HG03045 (cell line): ENCODE measurements around the gene RECK.
"Not testable (repeated sequence)": the region's sequence is repeated elsewhere in the genome, so short reads cannot be mapped to it uniquely, and the experiment has no call there.

Experiments
- ATAC-seq: cut with Tn5 transposase; IDR thresholded peaks from one replicate; pipeline ENCODE4 v1.9.1; 2021; ENCODE audit warnings: mild to moderate bottlenecking, moderate library complexity; ENCODE audit not compliant: unreplicated experiment

The RECK gene

DNA sequence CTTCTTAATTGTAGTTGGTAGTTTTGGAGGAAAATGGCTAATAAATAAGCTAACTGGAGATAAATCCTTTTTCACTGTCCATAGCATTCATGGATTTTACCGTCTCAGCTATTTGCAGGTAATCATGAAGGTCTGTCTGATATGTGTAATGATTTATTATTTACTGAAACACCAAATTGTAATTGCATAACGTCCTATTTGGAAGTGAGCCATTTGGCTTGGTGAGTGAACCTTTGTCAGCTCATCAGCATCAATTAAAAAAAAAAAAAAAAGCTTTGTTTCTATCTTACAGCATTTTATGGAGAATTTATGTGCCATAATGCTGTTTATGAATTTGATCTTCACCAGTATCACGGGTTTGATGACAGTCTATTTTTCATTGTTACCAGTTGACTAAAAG, 20.2 kb downstream of the RECK start:
- no peak for ATAC-seq

DNA sequence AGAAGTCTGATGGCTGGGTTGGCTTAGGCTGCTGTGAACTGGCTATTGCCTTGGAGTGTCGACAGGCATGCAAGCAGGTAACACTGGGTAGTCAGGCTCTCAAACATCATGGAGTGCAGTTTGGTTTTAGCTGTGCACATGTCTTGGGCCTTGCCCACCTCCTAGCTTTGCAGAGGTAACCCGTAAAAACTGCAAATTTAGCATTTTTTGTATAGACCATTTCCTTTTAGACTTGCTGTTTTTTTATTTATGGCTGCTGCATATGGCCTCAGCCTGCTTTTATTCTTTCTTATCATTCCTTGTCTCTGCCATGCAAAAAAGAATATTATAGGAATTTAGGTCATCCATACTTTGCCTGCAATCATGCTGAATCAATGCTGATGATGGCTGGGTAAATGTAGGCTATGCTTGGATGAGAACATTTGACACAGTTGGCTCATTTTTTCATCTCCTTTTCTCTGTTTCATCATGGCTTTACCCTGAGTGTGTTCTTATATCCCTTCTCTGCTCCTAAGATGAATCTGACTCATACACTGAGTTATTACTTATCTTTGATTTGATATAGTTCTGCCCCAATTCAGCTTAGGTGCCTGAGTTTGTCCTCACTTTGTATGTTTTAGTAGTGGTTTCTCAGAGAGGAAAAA, 27.2 kb downstream of the RECK start:
- ATAC-seq, result no peak

DNA sequence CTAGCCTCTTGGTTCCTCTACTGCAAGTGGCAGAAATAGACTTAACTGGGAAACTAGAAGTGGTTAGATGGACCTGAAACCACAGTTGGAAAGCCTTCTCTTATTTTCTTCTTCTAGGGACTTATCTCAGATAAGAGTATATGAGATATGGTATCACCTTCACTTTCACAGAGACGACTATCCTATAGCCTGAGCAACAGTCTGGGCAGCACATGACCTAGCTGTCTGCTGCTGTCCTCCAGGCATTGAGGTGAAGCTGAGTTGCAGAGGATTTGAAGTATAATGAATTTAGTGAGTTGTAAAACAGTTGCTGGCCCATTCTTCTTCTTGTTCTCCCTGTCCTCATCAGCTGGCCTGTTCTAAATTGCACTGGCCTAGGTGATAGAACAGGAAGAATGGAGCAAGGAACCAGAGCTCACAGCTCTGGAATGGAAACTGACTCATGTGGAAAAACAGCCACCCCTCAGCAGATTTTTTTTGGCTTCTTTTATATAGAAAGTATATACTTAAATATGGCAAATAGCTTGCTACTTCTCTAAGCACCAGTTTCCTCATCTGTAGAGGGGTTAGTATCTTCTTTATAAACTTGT, 27.8 kb downstream of the RECK start:
- no peak for ATAC-seq

DNA sequence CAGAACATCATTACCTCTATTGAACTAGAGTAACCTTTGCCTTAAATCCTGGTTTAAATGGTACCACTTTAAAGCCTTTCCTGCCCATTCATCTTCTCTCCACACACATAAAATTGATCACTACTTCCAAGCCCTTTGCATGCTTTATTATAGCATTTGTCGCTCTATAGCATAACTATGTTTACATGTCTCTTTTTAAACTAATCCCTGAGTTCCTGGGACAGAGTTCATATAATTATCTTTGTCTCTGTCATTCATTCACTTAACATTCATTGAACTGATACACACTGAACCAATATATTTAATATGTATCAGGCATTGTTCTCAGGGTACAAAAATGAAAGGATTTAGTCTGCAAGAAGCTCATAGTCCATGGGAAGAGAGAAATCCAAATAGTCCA, 37.3 kb downstream of the RECK start:
- no peak for ATAC-seq

DNA sequence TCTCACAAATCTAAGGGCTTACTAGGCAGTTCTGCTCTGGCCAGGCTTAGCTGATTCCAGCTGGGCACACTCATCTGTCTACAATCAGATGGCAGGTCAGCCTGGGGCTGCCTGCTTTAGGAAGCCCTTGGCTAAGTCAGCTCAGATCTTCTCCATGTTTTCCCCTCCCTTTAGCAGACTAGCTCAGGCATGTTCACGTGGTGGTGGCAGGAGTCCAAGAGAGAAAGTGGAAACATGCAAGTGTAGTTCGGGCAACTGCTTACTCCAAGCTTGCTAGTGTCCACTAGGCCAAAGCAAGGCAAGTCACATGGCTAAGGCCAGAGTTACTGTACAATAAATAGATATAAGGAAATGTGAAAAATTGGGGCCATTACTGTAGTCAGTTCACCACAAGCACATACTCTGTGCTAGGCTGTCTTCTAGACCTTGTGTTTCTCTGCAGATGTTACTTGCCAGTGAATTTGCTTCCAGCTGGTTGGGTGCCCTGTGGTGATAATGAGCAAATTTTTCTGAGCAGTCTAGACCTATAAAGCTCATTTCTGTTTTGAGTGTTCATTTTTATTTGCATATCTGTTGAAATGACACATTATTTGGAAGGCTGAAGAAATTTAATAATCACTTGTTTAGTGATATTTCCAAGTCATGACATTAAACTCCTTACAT, 38.3 kb downstream of the RECK start:
- ATAC-seq, result no peak

DNA sequence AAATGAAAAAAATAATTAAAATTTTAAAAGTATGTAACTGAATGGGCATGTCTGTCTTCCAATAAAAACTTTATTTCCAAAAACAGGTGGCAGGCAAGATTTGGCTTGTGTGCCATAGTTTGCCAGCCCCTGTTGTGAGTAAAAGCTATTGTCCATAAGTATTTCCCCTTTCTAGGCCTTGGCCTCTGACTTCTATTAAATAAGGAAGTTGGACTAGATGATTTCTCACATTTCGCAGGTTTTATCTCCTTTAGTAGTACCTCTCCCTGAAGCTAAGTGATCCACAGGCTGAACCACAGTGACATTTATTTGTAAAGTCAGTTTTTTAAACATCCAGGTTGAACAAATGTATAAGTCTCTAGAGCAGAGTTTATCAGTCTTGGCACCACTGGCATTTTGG, 41.3 kb downstream of the RECK start:
- no peak for ATAC-seq

DNA sequence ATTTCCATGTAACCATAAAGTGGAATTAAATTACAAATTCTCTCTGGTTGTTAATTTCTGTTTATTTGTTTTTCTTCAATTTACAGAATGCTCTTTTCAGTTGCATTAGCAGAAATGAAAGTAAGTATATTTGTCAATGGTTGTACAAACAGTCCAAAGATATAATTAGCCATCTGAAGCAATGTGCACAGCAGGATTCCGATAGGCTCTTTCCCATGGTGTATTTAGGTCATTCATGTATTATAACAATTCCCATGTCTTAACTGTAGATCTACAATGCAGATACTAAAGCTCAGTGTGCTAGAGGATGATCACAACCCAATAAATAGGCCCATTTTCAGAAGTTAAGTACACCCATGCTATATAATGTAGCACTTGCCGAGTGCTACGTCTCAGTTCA, 43.8 kb downstream of the RECK start:
- ATAC-seq, result no peak

DNA sequence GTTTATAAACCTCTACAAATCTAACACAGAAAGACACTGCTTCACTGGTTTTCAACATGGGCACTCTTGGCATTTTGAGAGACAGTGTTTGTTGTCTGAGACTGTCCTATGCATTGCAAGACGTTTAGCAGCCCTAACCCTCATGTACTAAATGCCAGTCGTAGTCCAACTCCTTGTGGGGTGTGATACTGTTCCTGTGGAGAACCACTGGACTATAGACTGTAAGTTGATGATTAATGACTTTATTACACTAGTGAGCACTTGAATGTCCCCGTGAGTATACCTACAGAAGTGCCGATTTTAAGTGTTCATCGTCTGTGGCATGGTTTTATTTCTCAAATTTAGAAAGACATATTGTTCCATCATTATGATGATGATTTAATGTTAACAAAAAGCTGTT, 46.2 kb downstream of the RECK start:
- ATAC-seq, result no peak

DNA sequence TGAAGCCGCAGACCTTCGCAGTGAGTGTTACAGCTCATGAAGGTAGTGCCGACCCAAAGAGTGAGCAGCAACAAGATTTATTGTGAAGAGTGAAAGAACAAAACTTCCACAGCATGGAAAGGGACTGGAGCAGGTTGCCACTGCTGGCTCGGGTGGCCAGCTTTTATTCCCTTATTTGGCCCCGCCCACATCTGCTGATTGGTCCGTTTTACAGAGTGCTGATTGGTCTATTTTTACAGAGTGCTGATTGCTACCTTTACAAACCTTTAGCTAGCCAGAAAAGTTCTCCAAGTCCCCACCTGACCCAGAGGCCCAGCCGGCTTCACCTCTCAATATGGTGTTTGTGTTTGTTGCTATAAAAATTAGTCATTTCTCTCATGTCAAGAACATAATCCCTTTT, 49.7 kb downstream of the RECK start:
- no peak for ATAC-seq

DNA sequence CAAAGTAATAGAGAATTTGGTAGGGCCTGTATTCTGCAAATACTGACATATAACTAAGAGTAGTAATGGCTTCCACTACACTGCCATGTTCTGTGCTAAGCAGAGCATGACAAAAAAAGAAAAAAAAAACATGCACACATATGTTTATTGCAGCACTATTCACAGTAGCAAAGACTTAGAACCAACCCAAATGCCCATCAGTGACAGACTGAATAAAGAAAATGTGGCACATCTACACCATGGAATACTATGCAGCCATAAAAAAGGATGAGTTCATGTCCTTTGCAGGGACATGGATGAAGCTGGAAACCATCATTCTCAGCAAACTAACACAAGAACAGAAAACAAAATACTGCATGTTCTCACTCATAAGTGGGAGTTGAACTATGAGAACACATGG, 50.3 kb downstream of the RECK start:
- not testable (repeated sequence) for ATAC-seq

DNA sequence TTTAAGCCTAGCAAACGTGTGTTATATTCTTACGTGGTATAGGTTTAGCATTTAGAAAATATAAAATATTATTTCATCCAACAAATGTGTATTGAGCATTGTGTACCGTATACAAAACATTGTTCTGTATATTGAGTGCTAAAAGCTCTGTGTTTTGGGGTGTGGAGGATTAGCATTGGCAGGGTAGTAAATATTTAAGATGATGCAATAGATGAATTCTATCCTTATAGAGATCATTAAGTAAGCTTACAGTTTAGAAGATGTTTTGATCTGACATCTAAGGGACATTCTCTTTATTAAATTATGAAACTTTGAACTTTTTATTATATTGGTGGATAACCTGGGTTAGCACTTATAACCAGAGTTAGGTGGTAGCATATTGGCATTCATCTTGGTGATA, 51.3 kb downstream of the RECK start:
- ATAC-seq, result no peak

DNA sequence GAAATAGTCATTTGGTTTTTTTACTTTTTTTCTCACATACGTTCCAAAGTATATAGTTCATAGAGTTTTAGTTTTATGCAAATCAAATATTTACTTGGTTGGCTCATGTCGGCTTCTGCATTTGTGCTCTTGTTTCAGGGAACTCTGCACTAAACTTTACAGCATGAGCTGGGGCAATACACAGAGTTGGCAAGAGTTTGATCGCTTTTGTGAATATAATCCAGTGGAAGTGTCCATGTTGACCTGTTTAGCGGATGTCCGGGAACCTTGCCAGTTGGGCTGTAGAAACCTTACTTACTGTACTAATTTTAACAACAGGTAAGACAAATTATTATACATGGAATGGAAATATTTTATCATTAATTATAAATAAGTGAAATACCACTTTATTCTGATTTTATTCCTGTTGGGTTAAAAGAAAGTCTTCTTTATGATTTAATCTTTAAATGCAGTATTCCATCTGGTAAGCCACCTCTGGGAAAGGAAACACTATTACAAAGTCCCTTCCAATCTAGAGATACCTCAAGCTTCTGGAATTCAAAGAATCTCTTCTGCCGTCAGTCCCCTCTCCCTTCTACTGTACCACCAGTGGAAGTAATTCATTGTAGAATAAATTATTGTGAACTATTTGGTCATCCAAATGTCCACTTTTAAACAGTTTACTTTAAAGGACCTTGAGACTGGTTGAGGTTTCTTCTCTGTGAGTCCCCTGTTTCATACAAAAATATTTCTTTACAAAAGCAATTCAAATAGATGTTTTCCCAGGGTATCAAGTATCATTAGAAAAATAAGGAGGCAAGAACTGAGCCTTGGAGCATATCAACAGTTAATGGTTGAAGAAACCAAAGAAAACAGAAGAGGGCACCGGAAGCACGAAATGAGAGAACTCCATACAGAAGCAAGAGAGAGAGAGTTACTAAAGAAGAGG, 54.6 kb downstream of the RECK start:
- ATAC-seq, result no peak

DNA sequence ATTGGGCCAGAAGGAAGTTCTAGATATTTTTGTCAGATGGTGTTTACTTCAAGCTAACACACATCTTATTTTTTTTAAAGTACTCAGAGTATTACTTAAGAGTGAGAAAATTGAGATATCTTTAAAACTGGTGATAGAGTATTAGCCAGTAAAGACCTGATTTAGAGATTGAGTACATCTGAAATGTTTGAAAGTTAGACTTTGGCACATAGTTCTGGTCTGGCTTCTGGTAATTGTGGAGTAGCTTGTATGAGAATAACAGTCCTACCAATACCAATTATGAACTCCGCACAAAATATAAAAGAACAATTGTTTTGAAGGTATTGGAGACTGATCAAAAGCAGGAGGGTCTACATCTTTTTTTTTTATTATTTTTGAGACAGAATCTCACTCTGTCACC, 55.3 kb downstream of the RECK start:
- no peak for ATAC-seq

DNA sequence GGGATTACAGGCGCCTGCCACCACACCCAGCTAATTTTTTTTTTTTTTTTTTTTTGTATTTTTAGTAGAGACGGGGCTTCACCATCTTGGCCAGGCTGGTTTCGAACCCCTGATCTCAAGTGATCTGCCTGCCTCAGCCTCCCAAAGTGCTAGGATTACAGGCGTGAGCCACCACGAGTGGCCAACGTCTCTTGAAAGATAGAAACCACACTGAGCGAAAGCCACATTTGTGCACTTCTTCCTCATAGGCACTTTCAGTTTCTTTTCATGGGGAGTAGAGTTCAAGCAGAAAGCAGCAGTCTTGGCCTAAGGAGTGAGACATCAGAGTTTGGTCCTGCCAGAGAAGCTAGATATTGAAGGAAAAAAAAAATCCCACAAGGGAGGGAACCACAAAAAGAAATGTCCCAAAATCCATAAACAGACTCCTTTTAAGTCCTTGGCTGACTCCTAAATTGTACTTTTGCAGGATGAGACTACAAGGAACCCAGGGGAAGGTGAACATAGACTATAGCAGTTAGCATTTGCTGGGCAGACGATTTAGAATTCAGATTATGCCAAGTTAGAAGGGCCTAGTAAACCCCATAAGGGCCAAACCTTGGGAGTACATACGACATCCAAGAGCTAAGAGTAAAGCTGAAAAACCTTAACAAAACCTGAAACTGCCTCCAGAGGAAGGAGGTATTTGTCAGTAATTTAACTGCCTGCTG, 55.9 kb downstream of the RECK start:
- ATAC-seq, result peak; percentile 86

DNA sequence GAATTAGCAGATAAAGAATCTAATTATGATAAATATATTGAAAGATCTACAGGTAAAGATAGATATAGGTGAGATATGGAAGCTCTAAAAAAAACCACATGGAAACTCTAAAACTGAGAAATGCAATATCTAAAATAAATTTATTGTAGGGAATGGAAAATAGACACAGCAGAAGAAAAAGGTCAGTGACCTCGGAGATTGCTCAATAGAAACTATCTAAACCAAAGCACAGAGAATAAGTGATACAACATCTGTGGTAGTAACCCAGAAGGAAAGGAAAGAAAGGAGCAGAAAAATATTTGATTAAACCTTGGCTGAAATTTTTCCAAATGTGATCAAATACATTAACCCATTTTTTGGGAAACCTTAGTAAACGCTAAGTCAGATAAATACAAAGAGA, 56.7 kb downstream of the RECK start:
- no peak for ATAC-seq

DNA sequence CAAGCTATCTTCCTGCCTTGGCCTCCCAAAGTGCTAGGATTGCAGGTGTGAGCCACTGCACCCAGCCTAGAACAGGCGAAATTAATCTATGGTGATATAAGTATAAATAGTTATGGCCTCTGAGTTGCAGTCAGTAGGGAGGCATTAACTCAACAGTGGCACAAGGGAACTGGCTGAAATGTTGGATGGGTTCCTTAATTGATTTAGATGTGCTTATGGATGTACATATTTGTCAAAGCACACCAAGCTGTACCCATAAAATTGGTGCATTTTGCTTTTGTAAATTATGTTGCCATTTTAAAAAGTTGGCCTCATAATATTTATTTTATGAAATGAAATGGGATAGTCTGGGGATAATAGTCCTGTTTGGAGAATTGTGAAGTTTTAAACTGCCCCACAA, 63.0 kb downstream of the RECK start:
- ATAC-seq, result no peak

DNA sequence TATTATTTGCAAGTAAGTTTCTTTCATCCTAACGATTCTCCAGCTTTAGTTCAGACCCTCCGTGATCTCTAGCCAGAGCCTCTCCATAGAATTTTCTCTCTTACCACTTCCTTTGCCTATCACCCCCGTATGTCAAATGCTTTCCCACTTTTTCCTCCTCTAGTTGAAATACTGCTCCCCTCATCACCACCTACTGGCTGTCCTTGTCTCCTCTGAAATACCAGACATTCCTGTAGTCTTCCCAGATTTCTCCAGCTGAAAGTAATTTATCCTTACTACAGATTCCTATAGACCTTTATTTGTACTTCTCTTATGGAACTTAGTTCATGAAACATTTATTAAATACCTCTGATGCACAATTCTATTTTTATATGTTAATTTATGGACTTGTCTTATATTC, 63.8 kb downstream of the RECK start:
- no peak for ATAC-seq

DNA sequence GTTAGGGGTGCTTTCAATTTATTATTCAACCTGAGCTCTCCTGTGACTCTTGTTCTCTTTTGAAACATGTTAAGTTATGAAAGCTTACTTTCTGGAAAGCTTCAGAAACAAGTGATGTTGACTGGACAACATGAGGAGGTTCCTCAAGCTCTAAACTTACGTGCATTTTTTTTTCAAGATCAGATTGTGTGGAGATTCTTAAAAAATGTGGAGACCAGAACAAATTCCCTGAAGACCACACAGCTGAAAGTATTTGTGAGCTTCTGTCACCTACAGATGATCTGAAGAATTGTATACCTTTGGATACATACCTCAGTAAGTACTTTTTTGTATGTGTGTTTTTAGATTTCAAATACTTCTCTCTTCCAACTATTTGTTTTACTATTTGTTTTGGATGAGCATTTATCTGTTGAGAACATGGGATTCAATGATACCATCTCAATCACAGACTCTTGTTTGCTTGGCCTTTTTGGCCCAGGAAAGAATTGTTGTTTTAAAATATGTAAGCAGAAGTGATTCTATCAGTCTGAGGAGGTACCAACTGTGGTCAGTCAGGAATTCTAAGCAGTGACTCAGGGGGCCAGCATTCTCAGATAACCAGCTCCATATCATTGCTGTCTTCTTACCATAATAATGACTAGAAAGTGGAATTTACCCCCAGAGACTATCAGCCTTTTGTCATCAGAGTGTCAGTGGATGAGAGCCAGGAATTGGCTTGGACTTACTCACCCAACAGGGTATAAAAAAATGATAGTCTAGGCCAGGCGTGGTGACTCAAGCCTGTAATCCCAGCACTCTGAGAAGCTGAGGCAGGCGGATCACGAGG, 65.4 kb downstream of the RECK start:
- no peak for ATAC-seq

DNA sequence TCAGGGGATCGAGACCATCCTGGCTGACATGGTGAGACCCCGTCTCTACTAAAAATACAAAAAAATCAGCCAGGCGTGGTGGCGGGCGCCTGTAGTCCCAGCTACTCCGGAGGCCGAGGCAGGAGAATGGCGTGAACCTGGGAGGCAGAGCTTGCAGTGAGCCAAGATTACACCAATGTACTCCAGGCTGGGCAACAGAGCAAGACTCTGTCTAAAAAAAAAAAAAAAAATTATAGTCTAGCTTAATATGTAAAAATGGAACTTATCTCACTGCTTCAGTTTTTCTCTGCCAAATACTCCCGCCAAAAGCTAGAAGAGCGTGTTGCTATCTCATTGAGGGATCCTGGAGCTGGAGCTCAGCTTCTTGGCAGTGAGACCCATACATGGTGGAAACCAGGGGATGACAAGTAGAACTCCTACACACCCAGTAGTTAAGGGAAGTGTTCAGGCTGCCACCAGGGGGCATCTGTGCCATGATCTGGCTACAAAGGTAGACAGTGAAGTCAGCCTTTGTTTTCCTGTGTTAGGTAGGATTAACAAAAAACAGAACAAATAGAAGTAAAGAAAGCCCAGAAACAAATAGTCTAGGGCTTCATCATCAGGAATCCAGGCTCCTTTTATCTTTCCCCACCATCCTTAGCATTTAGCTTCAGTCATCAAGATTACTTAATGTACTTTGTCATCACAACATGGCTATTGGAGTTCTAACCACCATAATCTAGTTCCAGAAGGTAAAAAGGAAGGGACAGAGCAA, 66.2 kb downstream of the RECK start:
- ATAC-seq, result peak; percentile 72
